Erythroblast (primary cell): Measurements from ENCODE around the gene ANXA4.

Experiments used
- GATA1 ChIP-seq: IDR thresholded peaks from 2 replicates; pipeline ENCODE4 v1.6.1; 2011; ENCODE audit warnings: low read depth, mild to moderate bottlenecking, control low read depth, low read length, moderate library complexity
- POLR2A ChIP-seq: IDR thresholded peaks from 2 replicates; pipeline ENCODE4 v1.6.1; 2011; ENCODE audit warnings: mild to moderate bottlenecking, low read length

DNA sequence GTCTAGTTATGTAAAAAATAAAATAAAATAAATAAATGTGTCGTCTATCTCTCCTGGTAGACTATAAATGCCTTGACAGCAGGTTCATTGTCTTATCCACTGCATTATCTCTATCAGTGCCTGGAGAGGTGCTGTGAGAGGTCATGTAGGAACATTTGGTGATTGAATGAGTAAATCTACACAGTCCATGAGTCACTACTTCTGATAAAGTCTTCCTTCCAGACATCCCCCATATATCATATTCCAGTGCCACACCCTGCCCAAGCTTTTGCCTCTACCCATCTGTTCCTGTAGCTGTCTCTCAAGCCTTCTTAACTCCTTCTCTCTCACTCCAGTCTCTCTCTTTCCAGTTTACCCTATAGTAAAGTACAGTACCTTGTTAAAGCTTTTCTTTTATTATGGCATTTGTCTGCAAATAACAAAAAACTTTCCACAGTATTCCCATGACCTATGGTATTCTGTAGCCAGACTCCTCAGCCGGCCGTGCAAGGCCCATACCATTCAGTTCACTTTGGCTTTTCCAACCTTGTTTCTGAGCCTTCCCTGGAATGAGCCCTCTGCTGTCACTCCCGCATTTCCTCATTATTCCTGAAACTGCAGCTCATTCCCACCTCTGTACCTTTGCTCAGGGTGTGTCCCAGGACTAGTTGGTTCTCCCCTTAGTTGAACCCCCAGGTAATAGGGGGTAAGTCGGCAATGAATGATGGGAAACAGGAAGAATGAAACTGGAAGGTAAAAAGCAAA is 37.5 kb downstream of the ANXA4 start:
- no peak for TF ChIP-seq POLR2A
- TF ChIP-seq GATA1: no peak
